ENCODE measurements around the gene RSBN1.

The RSBN1 gene

DNA sequence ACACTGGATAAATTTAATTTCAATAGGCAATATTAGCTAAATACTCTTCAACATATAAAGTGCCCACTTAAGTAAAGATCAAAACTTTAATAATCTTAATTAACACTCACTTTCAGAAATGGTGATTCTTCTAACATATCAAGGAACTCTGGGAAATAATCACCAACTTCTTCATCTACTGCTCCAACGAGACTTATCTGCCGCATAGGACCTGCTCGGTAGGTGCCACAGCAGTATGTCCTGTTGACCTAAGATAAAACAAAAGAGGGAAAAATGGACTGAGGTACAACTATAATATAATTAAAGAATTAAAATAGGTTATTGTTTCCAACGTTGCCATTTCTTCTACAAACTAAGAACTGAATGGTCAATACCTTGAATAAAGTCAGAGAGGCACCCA lies 34.7 kb downstream of the RSBN1 start:
- H3K27ac ChIP-seq = no peak overlapping the region

DNA sequence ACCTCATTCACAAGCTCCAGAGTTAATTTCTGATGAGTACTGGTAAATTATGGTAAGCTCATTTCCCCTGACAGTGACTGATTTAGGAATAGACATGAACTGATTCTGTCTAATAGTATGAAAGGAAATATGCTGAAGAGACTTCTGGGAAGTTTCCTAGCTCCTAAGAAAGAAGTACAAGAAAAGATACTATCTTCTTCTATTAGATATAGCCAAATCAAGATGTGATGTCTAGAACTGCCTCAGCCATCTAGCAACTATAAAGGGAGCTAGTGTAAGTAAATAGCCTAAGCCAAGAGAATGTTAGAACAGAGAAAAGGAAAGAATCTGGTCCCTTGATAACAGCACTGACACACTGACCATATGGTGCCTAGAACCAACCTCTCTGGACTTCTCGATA lies 42.2 kb downstream of the RSBN1 start:
- Histone ChIP-seq H3K9me3 (no peaks in the 10 kb centered on the region), H3K36me3 (peaks cover 30% of the 10 kb centered on the region), H3K4me3 (ENCODE audit: low read depth in 1 of 2, low read length in 1 of 2) (no peak overlapping the region), H3K27ac (peak overlapping the region; percentile 57), H3K27me3 (no peaks in the 10 kb centered on the region), H3K4me1 (ENCODE audit: control insufficient read depth in 1 of 2, insufficient read depth in 1 of 2, low read depth in 1 of 2, low read length in 1 of 2) (peaks cover 9 to 10% of the 10 kb centered on the region in 2 experiments)
- TF ChIP-seq, protein P1, sequence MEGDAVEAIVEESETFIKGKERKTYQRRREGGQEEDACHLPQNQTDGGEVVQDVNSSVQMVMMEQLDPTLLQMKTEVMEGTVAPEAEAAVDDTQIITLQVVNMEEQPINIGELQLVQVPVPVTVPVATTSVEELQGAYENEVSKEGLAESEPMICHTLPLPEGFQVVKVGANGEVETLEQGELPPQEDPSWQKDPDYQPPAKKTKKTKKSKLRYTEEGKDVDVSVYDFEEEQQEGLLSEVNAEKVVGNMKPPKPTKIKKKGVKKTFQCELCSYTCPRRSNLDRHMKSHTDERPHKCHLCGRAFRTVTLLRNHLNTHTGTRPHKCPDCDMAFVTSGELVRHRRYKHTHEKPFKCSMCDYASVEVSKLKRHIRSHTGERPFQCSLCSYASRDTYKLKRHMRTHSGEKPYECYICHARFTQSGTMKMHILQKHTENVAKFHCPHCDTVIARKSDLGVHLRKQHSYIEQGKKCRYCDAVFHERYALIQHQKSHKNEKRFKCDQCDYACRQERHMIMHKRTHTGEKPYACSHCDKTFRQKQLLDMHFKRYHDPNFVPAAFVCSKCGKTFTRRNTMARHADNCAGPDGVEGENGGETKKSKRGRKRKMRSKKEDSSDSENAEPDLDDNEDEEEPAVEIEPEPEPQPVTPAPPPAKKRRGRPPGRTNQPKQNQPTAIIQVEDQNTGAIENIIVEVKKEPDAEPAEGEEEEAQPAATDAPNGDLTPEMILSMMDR (IDR thresholded peaks at IDR 0.05) = no peak

More for the DNA sequence above, 34.7 kb downstream of the RSBN1 start:
- H3K9me3 ChIP-seq = no peaks in the 10 kb centered on the region
- peaks cover 34 to 35% of the 10 kb centered on the region in 2 experiments for H3K4me1 ChIP-seq (ENCODE audit: control insufficient read depth in 1 of 2, insufficient read depth in 1 of 2, low read depth in 1 of 2, low read length in 1 of 2)
- TF ChIP-seq, protein P1 (IDR thresholded peaks at IDR 0.05) = no peak
- no peak overlapping the region for H3K4me3 ChIP-seq (ENCODE audit: low read depth in 1 of 2, low read length in 1 of 2)
- peaks cover 8% of the 10 kb centered on the region for H3K36me3 ChIP-seq
- H3K27me3 ChIP-seq = no peaks in the 10 kb centered on the region

DNA sequence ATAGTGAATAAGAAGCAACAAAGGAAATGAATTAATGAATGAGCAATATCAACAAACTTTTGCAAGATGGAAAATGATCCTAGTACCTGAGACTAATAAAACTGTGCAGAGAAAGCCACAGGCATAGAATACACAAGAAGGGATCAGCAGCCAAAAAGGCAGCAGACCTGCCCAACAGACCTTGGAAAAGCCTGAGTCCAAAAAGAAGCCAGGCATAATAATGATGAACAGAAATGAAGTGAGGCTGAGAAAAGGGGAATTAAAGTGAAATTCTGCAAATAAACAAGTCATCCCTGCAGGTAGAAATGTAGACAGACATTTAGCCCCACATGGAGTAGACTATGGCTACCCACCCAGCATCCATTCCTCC lies 42.7 kb downstream of the RSBN1 start:
- H3K27me3 ChIP-seq = no peaks in the 10 kb centered on the region
- no peak overlapping the region for H3K4me3 ChIP-seq (ENCODE audit: low read depth in 1 of 2, low read length in 1 of 2)
- H3K36me3 ChIP-seq = peaks cover 34% of the 10 kb centered on the region
- H3K4me1 ChIP-seq (ENCODE audit: control insufficient read depth in 1 of 2, insufficient read depth in 1 of 2, low read depth in 1 of 2, low read length in 1 of 2) = peaks cover 9 to 10% of the 10 kb centered on the region in 2 experiments
- H3K27ac ChIP-seq = peak overlapping the region; percentile 57
- no peaks in the 10 kb centered on the region for H3K9me3 ChIP-seq
- TF ChIP-seq, protein P1 (IDR thresholded peaks at IDR 0.05) = no peak

- Histone ChIP-seq H3K4me1 (ENCODE audit: control insufficient read depth in 1 of 2, insufficient read depth in 1 of 2, low read depth in 1 of 2, low read length in 1 of 2) (peaks cover 9 to 10% of the 10 kb centered on the region in 2 experiments), H3K4me3 (ENCODE audit: low read depth in 1 of 2, low read length in 1 of 2) (no peak overlapping the region), H3K36me3 (peaks cover 35% of the 10 kb centered on the region), H3K9me3 (no peaks in the 10 kb centered on the region), H3K27ac (peak overlapping the region; percentile 57), H3K27me3 (no peaks in the 10 kb centered on the region)
- TF ChIP-seq, protein P1 (IDR thresholded peaks at IDR 0.05) = no peak
Observed at GRCh38 chr1:113768916-113769600, 43.2 kb downstream of the RSBN1 start.

DNA sequence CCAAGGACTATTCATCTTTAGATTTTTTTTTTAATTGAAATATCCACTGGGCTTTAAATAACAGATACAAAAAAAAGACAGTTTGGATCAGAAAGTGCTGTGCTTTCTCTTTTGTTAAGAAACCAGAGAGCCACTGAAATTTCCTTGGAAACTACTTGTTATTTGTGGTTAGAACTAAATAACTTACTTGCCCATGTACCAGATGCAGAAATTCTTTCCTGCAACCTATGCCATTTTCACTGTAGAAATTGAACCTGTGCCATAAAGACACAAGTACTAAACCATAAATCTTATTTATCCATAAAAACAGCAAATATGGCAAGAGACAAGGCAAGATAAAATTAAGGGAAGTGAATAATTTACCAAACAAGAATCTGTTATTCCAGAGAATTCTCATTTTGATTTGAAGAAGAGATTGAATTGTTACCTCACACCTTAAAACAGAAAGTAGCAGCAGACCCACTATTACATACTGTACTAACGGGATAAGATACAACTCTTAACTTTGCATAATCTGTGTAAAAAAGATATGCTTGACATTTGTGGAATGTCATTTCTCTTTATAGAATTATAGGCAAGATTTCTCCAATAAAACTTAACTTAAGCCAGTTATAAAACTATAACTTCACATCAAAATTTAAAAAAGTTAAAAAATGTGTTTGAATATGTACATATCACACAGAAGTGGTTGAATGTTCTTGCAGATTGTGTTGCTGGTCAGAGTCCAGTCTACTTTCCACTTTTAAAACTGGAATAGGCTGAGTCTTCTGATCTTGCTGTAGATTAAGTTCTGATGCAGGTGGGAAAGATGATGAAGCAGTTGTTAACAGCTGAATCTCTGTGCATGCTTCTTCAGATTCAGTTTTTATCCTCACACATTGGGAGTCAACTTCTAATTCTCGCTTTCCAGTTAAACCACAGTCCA lies 46.7 kb downstream of the RSBN1 start:
- TF ChIP-seq, protein P1 (IDR thresholded peaks at IDR 0.05) = no peak
- peaks cover 35% of the 10 kb centered on the region for H3K36me3 ChIP-seq

More for the DNA sequence above, 46.7 kb downstream of the RSBN1 start:
- Histone ChIP-seq H3K4me3 (ENCODE audit: low read depth in 1 of 2, low read length in 1 of 2) (no peak overlapping the region), H3K27ac (peak overlapping the region; percentile 1), H3K9me3 (no peaks in the 10 kb centered on the region), H3K4me1 (ENCODE audit: control insufficient read depth in 1 of 2, insufficient read depth in 1 of 2, low read depth in 1 of 2, low read length in 1 of 2) (peaks cover 12% of the 10 kb centered on the region in 2 experiments), H3K27me3 (no peaks in the 10 kb centered on the region)

All from neutrophil (primary cell).